ENCODE results near the gene FCHSD2. TPM values are rescaled to one million over a fixed set of nuclear protein-coding genes. Genes with fewer than 3 reads are reported as not detected.
A peak's percentile ranks its signal among the peaks of the same experiment; 100 is the strongest.

Gene FCHSD2
- total and polyA plus RNA-seq, 2 of the 13 experiments (the other 11 are each of a cell fraction or from before 2014, with no cell fraction given): 20.5 to 24.8 TPM

DNA sequence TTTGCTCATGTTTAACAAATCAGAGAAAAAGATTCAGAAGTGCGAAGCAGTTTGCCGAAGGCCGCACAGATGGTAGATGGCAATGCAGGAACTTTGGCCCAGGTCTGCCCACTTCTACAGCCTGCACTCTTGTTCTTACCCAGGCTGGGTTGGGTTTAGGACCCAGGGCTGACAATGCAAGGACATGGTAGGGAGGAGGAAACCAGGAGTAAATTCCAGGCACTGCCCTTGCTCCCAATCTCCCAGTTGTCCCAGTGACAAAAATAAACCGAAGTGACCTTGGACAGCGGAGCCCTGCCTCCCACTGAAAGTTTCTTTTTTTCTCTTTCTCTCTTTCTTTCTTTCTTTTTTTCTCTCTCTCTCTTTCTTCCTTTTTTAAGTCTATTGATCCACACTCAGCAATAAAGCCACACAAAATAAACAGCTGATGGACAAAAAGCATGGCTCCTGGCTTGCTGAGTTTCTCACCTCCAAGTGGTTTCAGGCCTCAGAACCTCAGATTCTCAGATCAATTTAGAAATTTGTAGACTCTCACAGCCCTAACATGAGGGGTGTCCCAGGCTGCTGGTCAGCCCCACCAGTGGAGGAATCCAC, 33.5 kb upstream of the FCHSD2 start (continued):
- TF ChIP-seq ZBTB7A (CRISPR knock-in tag; IDR thresholded peaks at IDR 0.05) (no peak), ARID2 (CRISPR knock-in tag; IDR thresholded peaks at IDR 0.05; ENCODE audit: borderline replicate concordance) (no peak), SP140L (CRISPR knock-in tag; IDR thresholded peaks at IDR 0.05; ENCODE audit: borderline replicate concordance) (no peak), ZNF644 (CRISPR knock-in tag; IDR thresholded peaks at IDR 0.05; ENCODE audit: low read depth) (peak; percentile 71; the same call in 1 of the 2 replicates), GATA4 (IDR thresholded peaks at IDR 0.05; ENCODE audit: borderline replicate concordance, low read depth) (no peak), ZNF773 (CRISPR knock-in tag; IDR thresholded peaks at IDR 0.05; ENCODE audit: borderline replicate concordance) (no peak), DNMT1 (CRISPR knock-in tag; IDR thresholded peaks at IDR 0.05) (no peak), FOXA3 (CRISPR knock-in tag; IDR thresholded peaks at IDR 0.05) (peak; percentile 70), ZEB1 (IDR thresholded peaks at IDR 0.05; ENCODE audit: insufficient replicate concordance, low read depth) (no peak), ARNT2 (CRISPR knock-in tag; IDR thresholded peaks at IDR 0.05; ENCODE audit: low read depth) (no peak), ELF3 (CRISPR knock-in tag; IDR thresholded peaks at IDR 0.05) (peak; percentile 93), EHMT2 (IDR thresholded peaks at IDR 0.05; ENCODE audit: borderline replicate concordance, low read depth, low read length) (no peak), ZNF484 (CRISPR knock-in tag; IDR thresholded peaks at IDR 0.05; ENCODE audit: borderline replicate concordance, low read depth) (no peak), ZNF10 (CRISPR knock-in tag; IDR thresholded peaks at IDR 0.05; ENCODE audit: borderline replicate concordance, low read depth) (no peak), CHD2 (IDR thresholded peaks at IDR 0.05; ENCODE audit: low read depth, low read length) (no peak), MXI1 (IDR thresholded peaks at IDR 0.05; ENCODE audit: borderline replicate concordance, low read depth, low read length) (no peak)
- TF ChIP-seq, protein P1, sequence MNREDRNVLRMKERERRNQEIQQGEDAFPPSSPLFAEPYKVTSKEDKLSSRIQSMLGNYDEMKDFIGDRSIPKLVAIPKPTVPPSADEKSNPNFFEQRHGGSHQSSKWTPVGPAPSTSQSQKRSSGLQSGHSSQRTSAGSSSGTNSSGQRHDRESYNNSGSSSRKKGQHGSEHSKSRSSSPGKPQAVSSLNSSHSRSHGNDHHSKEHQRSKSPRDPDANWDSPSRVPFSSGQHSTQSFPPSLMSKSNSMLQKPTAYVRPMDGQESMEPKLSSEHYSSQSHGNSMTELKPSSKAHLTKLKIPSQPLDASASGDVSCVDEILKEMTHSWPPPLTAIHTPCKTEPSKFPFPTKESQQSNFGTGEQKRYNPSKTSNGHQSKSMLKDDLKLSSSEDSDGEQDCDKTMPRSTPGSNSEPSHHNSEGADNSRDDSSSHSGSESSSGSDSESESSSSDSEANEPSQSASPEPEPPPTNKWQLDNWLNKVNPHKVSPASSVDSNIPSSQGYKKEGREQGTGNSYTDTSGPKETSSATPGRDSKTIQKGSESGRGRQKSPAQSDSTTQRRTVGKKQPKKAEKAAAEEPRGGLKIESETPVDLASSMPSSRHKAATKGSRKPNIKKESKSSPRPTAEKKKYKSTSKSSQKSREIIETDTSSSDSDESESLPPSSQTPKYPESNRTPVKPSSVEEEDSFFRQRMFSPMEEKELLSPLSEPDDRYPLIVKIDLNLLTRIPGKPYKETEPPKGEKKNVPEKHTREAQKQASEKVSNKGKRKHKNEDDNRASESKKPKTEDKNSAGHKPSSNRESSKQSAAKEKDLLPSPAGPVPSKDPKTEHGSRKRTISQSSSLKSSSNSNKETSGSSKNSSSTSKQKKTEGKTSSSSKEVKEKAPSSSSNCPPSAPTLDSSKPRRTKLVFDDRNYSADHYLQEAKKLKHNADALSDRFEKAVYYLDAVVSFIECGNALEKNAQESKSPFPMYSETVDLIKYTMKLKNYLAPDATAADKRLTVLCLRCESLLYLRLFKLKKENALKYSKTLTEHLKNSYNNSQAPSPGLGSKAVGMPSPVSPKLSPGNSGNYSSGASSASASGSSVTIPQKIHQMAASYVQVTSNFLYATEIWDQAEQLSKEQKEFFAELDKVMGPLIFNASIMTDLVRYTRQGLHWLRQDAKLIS (CRISPR knock-in tag; IDR thresholded peaks at IDR 0.05): no peak
- TF ChIP-seq, protein P2, sequence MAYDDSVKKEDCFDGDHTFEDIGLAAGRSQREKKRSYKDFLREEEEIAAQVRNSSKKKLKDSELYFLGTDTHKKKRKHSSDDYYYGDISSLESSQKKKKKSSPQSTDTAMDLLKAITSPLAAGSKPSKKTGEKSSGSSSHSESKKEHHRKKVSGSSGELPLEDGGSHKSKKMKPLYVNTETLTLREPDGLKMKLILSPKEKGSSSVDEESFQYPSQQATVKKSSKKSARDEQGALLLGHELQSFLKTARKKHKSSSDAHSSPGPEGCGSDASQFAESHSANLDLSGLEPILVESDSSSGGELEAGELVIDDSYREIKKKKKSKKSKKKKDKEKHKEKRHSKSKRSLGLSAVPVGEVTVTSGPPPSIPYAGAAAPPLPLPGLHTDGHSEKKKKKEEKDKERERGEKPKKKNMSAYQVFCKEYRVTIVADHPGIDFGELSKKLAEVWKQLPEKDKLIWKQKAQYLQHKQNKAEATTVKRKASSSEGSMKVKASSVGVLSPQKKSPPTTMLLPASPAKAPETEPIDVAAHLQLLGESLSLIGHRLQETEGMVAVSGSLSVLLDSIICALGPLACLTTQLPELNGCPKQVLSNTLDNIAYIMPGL (CRISPR knock-in tag; IDR thresholded peaks at IDR 0.05; ENCODE audit: borderline replicate concordance in 1 of 2, low read depth in 1 of 2): 0 out of 4 replicates have a peak, but pooled peaks of 1 of the 2 experiments have one; percentile 24
- TF ChIP-seq, protein P3, sequence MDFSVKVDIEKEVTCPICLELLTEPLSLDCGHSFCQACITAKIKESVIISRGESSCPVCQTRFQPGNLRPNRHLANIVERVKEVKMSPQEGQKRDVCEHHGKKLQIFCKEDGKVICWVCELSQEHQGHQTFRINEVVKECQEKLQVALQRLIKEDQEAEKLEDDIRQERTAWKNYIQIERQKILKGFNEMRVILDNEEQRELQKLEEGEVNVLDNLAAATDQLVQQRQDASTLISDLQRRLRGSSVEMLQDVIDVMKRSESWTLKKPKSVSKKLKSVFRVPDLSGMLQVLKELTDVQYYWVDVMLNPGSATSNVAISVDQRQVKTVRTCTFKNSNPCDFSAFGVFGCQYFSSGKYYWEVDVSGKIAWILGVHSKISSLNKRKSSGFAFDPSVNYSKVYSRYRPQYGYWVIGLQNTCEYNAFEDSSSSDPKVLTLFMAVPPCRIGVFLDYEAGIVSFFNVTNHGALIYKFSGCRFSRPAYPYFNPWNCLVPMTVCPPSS (IDR thresholded peaks at IDR 0.05): no peak
- TF ChIP-seq, protein P4, sequence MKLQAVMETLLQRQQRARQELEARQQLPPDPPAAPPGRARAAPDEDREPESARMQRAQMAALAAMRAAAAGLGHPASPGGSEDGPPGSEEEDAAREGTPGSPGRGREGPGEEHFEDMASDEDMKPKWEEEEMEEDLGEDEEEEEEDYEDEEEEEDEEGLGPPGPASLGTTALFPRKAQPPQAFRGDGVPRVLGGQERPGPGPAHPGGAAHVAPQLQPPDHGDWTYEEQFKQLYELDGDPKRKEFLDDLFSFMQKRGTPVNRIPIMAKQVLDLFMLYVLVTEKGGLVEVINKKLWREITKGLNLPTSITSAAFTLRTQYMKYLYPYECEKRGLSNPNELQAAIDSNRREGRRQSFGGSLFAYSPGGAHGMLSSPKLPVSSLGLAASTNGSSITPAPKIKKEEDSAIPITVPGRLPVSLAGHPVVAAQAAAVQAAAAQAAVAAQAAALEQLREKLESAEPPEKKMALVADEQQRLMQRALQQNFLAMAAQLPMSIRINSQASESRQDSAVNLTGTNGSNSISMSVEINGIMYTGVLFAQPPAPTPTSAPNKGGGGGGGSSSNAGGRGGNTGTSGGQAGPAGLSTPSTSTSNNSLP (IDR thresholded peaks at IDR 0.05; ENCODE audit: low read depth, low read length): peak; percentile 19; the same call in 1 of the 2 replicates
